CD4-positive, alpha-beta T cell treated with Interleukin-12 subunit alpha and Interleukin-12 subunit beta, for 1 hour (primary cell): ENCODE data around the gene MDGA2.
"Not testable (repeated sequence)": the region's sequence is repeated elsewhere in the genome, so short reads cannot be mapped to it uniquely, and the experiment has no call there.

ENCODE experiments used
- DNase-seq: peaks from one replicate; pipeline ENCODE4 v3.0.0-alpha.2; 2020

MDGA2 gene

DNA sequence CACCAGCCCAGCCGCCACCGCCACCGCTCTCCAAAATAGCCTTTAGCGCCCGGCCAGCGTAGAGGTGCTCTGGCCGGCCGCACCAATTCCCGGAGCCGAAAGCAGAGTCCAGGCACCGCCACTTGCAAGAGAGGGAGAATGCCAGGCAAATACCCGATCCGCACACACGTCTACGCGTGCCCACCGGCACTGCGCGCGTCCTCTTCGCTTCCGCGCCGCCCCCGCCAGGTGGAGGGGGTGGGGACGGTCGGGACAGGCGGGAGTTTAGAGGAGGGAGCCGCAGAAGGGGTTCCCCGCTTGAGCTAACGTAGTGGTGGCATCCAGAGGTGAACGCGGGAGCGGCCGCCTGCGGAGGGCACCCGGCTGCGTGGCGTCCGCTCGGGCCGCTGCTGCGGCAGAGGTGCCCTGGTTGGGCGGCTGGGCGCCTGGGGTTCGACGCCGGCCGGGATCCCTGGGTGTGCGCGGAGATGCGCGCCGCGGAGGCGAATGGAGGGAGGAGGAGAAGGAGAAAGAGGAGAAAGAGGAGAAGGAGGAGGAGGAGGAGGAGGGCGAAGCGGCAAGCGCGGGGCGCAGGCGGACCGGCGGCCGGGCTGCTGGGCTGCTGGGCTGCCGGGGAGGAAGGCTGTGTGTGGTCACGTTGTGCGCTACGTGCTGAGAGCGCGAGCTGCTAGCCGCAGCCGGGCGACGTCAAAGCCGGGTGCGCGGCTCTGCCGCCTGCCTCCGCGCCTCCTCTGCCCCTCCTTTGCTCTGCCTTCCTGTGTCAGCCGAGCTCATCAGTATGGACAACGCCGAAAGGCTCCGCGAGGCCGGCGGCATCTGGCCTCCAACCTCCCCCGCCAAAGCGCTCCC, at the start of gene MDGA2:
Gene MDGA2 (minus strand): TSS at position 140 of the 849 bp plus-strand sequence.
- DNase-seq = no peak

- no peak for DNase-seq
Measured at GRCh38 chr14:47722929-47723693, 47.7 kb upstream of the MDGA2 start.

DNA sequence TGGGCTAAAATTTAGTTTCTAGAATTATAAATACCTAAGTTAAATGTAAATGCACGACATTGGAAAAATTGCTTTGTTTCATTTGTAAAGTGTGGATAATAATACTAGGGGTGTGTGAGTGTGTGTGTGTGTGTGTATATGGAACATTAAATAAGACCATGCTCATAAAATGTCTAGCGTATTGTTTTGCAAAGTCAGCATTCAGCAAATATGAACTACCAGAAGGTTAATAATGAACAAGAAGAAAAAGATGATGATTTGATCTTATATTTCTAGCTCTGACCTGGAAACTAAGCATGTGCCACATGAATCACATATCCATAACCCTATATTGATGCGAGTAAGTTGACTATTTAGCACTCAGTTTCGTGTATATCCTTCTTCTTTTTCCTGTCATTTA, 44.9 kb upstream of the MDGA2 start:
- no peak for DNase-seq

- no peak for DNase-seq
Measured at GRCh38 chr14:47715330-47715729, 39.9 kb upstream of the MDGA2 start.

GRCh38 chr14:47710581-47710980, 35.2 kb upstream of the MDGA2 start:
- DNase-seq = no peak

GRCh38 chr14:47705683-47706082, 30.3 kb upstream of the MDGA2 start:
- DNase-seq = no peak

GRCh38 chr14:47691829-47692228, 16.4 kb upstream of the MDGA2 start:
- DNase-seq = no peak

- DNase-seq = no peak
Measured at GRCh38 chr14:47678993-47679392, 3.6 kb upstream of the MDGA2 start.

DNA sequence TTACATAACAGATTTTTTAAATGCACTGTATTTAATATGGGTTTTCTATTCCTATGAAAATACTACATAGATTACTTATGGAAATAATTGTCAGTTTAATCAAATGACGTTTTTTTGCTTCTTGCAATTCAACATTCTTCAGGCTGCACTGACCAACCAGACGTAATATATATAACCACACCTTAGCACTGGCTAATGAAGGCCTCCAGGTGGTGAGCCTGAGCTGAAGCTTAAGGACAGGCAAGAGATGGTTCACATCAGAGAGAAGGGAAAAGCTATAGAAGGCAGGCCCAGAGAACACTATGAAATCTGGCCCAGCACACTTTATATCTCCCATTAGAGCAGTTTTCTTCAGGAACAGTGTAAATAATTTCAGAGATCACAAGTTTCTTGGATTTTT, 2.8 kb upstream of the MDGA2 start:
- no peak for DNase-seq

DNA sequence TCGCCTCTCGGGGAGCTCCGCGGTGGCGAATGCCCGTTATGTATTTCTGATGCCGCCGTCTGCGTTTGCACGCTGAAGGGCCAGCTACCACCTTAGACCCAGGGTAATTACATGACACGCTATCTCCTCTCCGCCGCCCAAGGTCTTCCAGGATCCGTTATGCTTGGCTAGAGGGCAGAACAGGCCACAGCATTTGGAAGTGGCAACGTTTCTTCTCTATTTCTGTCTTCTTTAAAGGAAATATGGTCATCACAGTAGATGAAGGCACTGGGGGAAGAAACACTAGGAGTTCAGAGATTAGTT, 861 bp upstream of the MDGA2 start:
- no peak for DNase-seq

GRCh38 chr14:47674543-47675465, 601 bp downstream of the MDGA2 start:
- DNase-seq = no peak

DNA sequence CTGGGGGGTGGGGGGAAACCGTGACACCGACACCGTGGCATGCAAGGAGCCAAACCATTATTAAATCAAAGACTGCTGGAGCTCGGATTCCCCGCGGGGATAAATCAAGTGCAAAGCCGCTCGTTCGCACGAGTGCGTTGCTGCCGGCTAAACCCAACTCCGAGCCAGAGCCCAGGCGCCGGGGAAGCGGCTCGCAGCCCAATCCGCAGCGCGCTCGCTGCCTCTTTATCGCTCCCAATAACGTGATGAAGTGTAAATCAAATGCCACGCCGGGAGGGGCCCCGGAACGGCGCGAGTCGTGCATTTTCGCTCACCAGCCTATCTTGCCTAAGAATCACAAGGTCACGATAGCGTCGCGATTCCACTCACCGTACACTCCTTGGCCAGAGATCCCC, 1.3 kb downstream of the MDGA2 start:
- no peak for DNase-seq

DNA sequence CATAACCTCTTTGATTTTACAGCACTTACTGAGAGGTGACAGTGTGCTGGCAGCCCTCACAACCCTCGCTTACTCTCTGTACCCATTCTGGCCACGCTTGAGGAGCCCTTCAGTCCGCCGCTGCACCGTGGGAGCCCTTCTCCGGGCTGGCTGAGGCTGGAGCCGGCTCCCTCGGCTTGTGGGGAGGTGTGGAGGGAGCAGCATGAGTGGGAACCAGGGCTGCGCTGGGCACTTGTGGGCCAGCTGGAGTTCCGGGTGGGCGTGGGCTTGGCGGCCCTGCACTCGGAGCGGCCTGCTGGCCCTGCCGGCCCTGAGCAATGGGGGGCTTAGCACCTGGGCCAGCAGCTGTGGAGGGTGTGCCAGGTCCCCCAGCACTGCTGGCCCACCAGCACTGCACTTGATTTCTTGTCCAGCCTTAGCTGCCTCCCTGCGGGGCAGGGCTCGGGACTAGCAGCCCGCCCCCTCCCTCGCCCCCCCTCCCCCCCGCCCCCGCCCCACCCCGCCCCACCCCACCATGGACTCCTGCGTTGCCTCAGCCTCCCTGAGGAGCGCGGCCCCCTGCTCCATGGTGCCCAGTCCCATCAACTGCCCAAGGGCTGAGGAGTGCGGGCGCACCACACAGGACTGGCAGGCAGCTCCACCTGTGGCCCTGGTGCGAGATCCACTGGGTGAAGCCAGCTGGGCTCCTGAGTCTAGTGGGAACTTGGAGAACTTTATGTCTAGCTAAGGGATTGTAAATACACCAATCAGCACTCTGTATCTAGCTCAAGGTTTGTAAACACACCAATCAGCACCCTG, 9.9 kb downstream of the MDGA2 start:
- no peak for DNase-seq

DNA sequence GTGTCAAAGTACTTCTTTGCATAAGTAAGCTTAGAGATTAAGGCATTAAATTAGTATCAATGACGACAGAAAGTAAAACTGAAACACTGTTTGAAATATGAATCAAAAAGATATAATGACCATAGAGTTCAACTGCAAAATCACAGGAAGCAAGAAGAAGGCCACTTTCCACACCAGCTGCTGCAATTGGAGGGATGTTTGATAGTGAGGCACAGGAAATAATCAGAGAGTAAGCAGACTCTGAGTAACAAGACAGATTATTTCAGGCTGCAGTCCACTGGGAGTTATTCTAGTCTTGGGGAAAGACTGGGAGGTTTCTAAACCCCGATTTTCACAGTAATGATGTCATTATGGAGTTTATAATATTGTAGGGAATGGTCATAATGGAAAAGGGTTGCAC, 12.9 kb downstream of the MDGA2 start:
- DNase-seq = no peak

GRCh38 chr14:47660158-47660557, 15.2 kb downstream of the MDGA2 start:
- no peak for DNase-seq

DNA sequence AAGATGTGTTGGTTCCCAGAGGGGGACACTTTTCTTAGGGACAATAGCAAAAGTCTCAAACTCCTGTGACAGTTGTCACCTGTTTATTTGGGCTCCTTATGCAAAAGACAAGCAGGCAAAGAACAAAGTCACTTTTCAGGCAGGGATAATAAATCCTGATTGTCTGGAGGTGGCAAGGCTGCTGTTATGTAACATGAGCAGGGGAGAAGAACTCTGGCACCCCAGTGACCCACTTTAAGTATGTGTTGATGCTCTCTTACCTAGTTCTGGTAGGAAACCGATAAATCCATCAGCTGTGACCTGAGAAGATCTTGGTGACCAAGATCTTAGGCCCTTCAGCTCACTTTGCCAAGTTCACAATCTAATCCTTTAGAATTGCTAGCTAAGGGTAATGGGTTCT, 17.4 kb downstream of the MDGA2 start:
- no peak for DNase-seq

- no peak for DNase-seq
Measured at GRCh38 chr14:47657143-47657542, 18.3 kb downstream of the MDGA2 start.

DNA sequence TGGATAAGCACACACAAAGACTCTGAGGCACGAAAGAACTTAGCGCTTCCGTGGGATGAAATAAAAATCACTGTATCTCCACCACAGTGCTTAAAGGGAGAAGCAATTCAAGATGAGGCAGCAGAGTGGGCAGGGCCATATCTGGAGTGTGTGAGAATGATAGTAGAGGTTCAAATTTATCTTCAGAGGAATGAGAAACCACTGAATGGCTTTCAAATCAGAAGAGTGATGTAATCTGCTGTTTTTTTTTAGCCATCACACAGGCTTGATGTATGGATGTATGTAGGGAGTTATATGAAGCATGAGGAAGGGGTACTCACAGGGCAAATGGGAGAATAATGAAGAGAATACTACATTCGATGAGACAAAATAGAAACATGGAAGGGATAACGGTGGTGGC, 24.1 kb downstream of the MDGA2 start:
- no peak for DNase-seq

- no peak for DNase-seq
Measured at GRCh38 chr14:47637753-47638152, 37.7 kb downstream of the MDGA2 start.

- DNase-seq = no peak
Measured at GRCh38 chr14:47626151-47627035, 49.0 kb downstream of the MDGA2 start.

GRCh38 chr14:47624126-47624525, 51.3 kb downstream of the MDGA2 start:
- DNase-seq = not testable (repeated sequence)
